NK-92 (cell line): Measurements from ENCODE around the gene DCHS1.

Source experiments
- DNase-seq: peaks from one replicate; lab custom pipeline; 2025; ENCODE audit not compliant: unreplicated experiment; lab: John Stamatoyannopoulos, UW

The DCHS1 gene

GRCh38 chr11:6671991-6672390 lies 16.4 kb upstream of the DCHS1 start:
- no peak for DNase-seq

- no peak for DNase-seq
These were observed 14.7 kb upstream of the DCHS1 start for GRCh38 chr11:6670202-6670830.

- DNase-seq: no peak
These were observed 12.2 kb upstream of the DCHS1 start for GRCh38 chr11:6667733-6668374.

- no peak for DNase-seq
These were observed 10.9 kb upstream of the DCHS1 start for GRCh38 chr11:6666302-6667183.

- DNase-seq: no peak
These were observed 8.9 kb upstream of the DCHS1 start for GRCh38 chr11:6664551-6664950.

GRCh38 chr11:6663794-6664469 lies 8.3 kb upstream of the DCHS1 start:
- DNase-seq: no peak

- DNase-seq: no peak
These were observed 5.1 kb upstream of the DCHS1 start for GRCh38 chr11:6660712-6661111.

GRCh38 chr11:6658647-6659046 lies 3.0 kb upstream of the DCHS1 start:
- no peak for DNase-seq

- DNase-seq: no peak
These were observed 1.7 kb upstream of the DCHS1 start for GRCh38 chr11:6657346-6657745.

- DNase-seq: no peak
These were observed 1.3 kb upstream of the DCHS1 start for GRCh38 chr11:6656936-6657335.

- no peak for DNase-seq
These were observed 941 bp upstream of the DCHS1 start for GRCh38 chr11:6656584-6656915.

- DNase-seq: no peak
These were observed 404 bp downstream of the DCHS1 start for GRCh38 chr11:6655020-6655789.

GRCh38 chr11:6654281-6655019 lies 1.2 kb downstream of the DCHS1 start:
- DNase-seq: no peak

- DNase-seq: no peak
These were observed 2.0 kb downstream of the DCHS1 start for GRCh38 chr11:6653656-6654055.

- DNase-seq: no peak
These were observed 2.5 kb downstream of the DCHS1 start for GRCh38 chr11:6653097-6653496.

GRCh38 chr11:6652182-6652581 lies 3.4 kb downstream of the DCHS1 start:
- no peak for DNase-seq

- peak; percentile 12 for DNase-seq
These were observed 4.6 kb downstream of the DCHS1 start for GRCh38 chr11:6650980-6651379.

- no peak for DNase-seq
These were observed 5.5 kb downstream of the DCHS1 start for GRCh38 chr11:6650104-6650503.

- no peak for DNase-seq
These were observed 7.1 kb downstream of the DCHS1 start for GRCh38 chr11:6648501-6648900.

GRCh38 chr11:6647836-6648235 lies 7.8 kb downstream of the DCHS1 start:
- DNase-seq: no peak
